ENCODE results near the gene PPCDC. TPM values are rescaled to one million over a fixed set of nuclear protein-coding genes. Genes with fewer than 3 reads are reported as not detected.

The PPCDC gene
- polyA plus RNA-seq, 1 of the 3 experiments (the other 2 are of a cell fraction): 19.8 TPM

- H3K4me3 ChIP-seq (ENCODE audit: low read depth in 2 of 2, low read length in 1 of 2): peak overlapping the region; percentile 67 to 84
- H2AFZ ChIP-seq (ENCODE audit: low read depth): peak overlapping the region; percentile 78; the same call in 1 of the 2 replicates
- TF ChIP-seq SMC3 (IDR thresholded peaks at IDR 0.05; ENCODE audit: low read depth, low read length) (no peak), IRF3 (IDR thresholded peaks at IDR 0.05; ENCODE audit: low read depth, low read length) (no peak), EZH2phosphoT487 (IDR thresholded peaks at IDR 0.05; ENCODE audit: borderline replicate concordance, low read depth) (no peak), NFIC (IDR thresholded peaks at IDR 0.05; ENCODE audit: borderline replicate concordance) (no peak), FOXM1 (IDR thresholded peaks at IDR 0.05; ENCODE audit: low read depth) (no peak), POLR2AphosphoS5 (IDR thresholded peaks at IDR 0.05; ENCODE audit: low read depth, low read length) (no peak), MXI1 (IDR thresholded peaks at IDR 0.05; ENCODE audit: low read depth, low read length) (peak; percentile 48), NRF1 (IDR thresholded peaks at IDR 0.05; ENCODE audit: low read depth, low read length) (no peak)
- no peaks in the 10 kb centered on the region for H3K9me3 ChIP-seq
- H3F3A ChIP-seq (replicated peaks; ENCODE audit: insufficient read depth): no peaks in the 10 kb centered on the region
- no peaks in the 10 kb centered on the region for H3K36me3 ChIP-seq (replicated peaks in 1 of 2; ENCODE audit: control insufficient read depth in 1 of 2, insufficient read depth in 2 of 2, low read length in 1 of 2)
- peaks cover 0 to 17% of the 10 kb centered on the region in 2 experiments; a peak in 1 of 4 replicates for H3K4me1 ChIP-seq (ENCODE audit: control insufficient read depth in 1 of 2, insufficient read depth in 2 of 2, low read depth in 1 of 2, low read length in 1 of 2)
- no peaks in the 10 kb centered on the region for H3K9me2 ChIP-seq
- peak overlapping the region in 1 of 2 experiments; percentile 90; a peak in 2 of 4 replicates for H3K27ac ChIP-seq (ENCODE audit: low read depth in 2 of 2, low read length in 1 of 2)
- no peaks in the 10 kb centered on the region for H3K27me3 ChIP-seq (ENCODE audit: insufficient read depth)
- POLR2A ChIA-PET: interaction anchor here (0.6 to 2.7 kb wide), 18 partner anchors 9 to 219 kb away, joined by 3 to 47 read pairs (median 4); partner anchors contain the start of genes COX5A, FAM219B, PPCDC and RPP25
- CTCF ChIA-PET: interaction anchor here (0.7 to 3.9 kb wide), 14 partner anchors 15 to 228 kb away, joined by 3 to 21 read pairs (median 9); partner anchors contain the start of genes PPCDC, RPP25 and ULK3
- H3K4me2 ChIP-seq: peak overlapping the region; percentile 90
- peak overlapping the region; percentile 70; the same call in 1 of the 2 replicates for H3K9ac ChIP-seq
- H4K20me1 ChIP-seq (ENCODE audit: insufficient read depth): no peaks in the 10 kb centered on the region
- 11% methylated on average over 18 of the region's 42 CpGs for WGBS (ENCODE audit: low lambda C conversion rate)
- H3K79me2 ChIP-seq (ENCODE audit: insufficient read depth): no peaks in the 10 kb centered on the region
- DNase-seq: peak; percentile 89
Measured at GRCh38 chr15:74995779-74996765, 27.3 kb upstream of the PPCDC start.

GRCh38 chr15:74997141-74997540 lies 26.2 kb upstream of the PPCDC start:
- Histone ChIP-seq H3K36me3 (replicated peaks in 1 of 2; ENCODE audit: control insufficient read depth in 1 of 2, insufficient read depth in 2 of 2, low read length in 1 of 2) (no peaks in the 10 kb centered on the region), H3K79me2 (ENCODE audit: insufficient read depth) (no peaks in the 10 kb centered on the region), H3K9me3 (no peaks in the 10 kb centered on the region), H3K9ac (no peak overlapping the region), H3K9me2 (no peaks in the 10 kb centered on the region), H3K4me3 (ENCODE audit: low read depth in 2 of 2, low read length in 1 of 2) (no peak overlapping the region; a peak in 1 of 4 replicates), H3K27ac (ENCODE audit: low read depth in 2 of 2, low read length in 1 of 2) (no peak overlapping the region), H3F3A (replicated peaks; ENCODE audit: insufficient read depth) (no peaks in the 10 kb centered on the region), H3K4me1 (ENCODE audit: control insufficient read depth in 1 of 2, insufficient read depth in 2 of 2, low read depth in 1 of 2, low read length in 1 of 2) (peaks cover 0 to 19% of the 10 kb centered on the region in 2 experiments; a peak in 1 of 4 replicates), H4K20me1 (ENCODE audit: insufficient read depth) (no peaks in the 10 kb centered on the region), H2AFZ (ENCODE audit: low read depth) (no peak overlapping the region), H3K27me3 (ENCODE audit: insufficient read depth) (no peaks in the 10 kb centered on the region), H3K4me2 (no peak overlapping the region)
- TF ChIP-seq FOSL2 (IDR thresholded peaks at IDR 0.05; ENCODE audit: borderline replicate concordance, low read depth): no peak
- ChIA-PET POLR2A (interaction anchor here (2.7 kb wide), 1 partner anchor 41 kb away, joined by 47 read pairs; the partner anchor contains the start of gene RPP25), CTCF (interaction anchor here (1.5 to 3.2 kb wide), 3 partner anchors 30 to 96 kb away, joined by 5 to 13 read pairs (median 10); no protein-coding TSS in a partner anchor)
- 87% methylated on average over 4 of the region's 4 CpGs for WGBS (ENCODE audit: low lambda C conversion rate)
- DNase-seq: no peak
